T1000 (cell line): ENCODE results near the gene PDE4C.

Experiments used
- DNase-seq: peaks from one replicate; lab custom pipeline; 2025; ENCODE audit warnings: mixed read lengths; lab: John Stamatoyannopoulos, UW

Gene PDE4C

DNA sequence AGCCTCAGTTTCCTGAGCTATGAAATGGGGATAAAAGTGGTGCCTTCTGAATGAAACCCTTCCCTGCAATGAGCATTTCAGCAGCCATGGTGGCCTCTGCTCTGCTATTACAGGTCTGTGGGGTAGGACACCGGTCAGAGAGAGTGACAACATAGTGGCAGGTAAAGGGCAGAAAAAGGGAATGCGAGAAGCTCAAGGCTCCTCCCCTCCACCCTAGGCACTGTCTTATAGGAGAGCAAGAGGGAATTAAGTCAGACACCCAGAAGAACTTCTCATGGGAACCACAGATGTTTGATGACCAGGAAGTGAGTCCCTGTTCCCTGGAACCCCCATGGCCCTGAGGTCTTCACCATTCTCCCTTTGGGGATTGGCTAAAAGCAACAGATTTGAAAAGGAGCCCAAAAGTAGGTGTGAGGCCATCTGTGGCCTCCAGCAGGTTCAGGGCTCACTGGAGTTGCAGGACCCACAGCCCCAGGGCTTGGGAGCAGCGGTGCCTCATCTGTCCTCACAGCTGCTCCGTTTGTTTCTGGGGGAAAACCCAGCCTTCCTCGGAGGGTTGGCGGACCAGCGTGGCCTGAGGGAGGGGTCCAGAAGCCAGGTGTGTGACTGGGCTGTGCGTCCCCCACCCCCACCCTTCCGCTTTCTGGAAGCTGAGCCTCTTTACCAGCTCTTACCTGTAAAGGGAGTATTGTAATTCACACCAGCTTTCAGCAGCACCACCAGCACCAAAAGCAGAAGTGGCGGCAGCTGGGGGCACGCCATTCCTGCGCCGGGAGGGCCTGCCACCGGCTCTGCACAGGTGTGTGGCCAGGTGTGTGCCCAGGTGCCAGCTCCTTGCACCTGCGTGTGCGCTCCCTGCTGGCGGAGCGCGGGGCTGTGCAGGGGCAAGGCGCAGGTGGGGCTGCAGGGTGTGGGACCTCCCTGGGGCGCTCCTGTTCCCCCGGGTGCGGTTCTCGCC, 28.6 kb upstream of the PDE4C start:
- no peak for DNase-seq

DNA sequence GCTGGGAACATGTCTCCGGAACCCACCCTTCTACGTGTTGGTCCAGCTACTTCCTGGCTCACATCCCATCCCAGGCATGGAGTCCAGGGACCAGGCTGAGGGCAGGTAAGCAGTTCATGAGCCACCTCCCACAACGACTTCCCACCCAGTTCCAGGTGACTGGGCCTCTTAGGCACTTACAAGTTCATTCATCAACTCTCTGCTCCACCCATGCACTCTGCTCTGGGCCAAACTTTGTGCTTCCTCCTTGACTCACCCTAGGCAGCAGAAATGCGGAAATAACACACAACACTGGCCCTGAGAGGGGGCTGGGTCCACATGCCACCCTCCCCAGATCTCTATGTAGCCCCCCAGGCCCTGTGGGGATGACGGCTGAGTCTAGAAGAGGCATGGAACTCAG, 27.5 kb upstream of the PDE4C start:
- DNase-seq = no peak

DNA sequence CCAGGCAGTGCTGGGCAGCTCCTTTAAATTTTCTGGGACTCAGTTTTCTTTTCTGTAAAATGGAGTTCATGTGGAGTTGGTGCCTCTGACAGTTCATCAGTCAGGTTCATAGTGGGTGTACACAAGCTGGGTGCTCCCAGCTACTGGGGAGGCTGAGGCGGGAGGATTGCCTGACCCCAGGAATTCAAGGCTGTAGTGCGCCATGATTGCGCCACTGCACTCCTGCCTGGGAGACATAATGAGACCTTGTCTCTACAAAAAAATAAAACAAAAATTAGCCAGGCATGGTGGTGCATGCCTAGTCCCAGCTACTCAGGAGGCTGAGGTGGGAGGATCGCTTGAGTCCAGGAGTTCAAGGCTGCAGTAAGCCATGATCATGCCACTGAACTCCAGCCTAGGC, 26.9 kb upstream of the PDE4C start:
- DNase-seq = no peak

DNA sequence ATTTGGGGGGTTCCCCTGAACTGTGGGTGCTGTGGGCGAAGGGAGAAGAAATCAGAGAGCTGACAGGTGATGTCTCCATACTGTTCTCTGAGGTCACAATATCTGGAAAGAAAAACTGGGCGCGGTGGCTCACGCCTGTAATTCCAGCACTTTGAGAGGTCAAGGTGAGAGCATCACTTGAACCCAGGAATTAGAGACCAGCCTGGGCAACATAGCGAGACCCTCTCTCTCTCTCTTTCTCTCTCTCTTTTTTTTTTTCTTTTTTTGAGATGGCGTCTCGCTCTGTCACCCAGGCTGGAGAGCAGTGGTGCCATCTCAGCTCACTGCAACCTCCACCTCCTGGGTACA, 26.1 kb upstream of the PDE4C start:
- no peak for DNase-seq

DNA sequence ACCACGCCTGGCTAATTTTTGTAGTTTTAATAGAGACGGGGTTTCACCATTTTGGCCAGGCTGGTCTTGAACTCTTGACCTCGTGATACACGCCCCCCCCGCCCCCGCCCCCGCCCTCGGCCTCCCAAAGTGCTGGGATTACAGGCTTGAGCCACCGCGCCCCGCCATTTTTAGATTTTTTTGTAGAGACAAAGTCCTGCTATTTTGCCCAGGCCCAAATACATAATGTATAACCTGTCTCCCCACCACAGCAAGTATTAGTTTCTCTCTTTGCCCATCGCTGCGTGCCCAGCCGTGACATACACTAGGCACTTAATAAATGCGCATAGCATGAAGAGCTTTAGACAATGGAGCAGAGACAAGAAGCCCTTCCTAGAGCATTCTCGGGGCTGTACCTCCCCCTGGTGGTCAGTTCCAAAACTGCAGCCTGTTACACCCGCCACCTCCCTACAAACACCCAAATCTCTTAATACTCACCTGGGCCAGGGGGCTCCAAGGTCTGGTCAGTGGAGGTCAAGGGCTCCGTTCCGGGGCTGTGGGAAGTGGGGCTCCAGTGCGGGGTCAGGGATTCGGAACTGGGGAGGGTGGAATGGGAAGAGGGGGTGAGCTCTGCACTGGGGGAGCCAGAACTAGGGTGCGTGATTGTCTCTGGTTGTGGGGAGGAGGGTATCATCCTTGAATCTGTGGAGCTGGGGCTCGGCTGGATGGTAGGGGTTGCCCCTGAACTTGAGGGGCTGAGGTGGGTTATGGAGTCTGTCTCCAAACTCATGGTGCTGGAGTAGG, 25.5 kb upstream of the PDE4C start:
- DNase-seq = peak; percentile 44

DNA sequence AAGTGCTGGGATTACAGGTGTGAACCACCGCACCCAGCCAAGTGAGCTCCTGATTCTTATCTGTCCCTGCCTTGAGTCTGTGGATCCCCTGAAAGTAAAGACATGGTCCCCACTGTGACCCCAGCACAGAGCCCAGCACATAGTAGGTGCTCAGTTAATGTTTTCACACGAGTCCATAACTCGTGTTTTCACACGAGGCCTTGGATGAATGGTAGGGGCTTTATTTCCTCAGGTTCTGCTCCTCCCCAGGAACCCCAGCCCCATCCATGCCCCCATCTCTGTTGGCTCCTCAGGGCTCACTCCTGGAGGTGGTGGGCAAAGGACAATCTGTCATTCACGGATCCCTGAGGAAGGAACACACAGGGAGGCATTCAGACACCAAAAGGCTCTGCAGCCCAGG, 23.6 kb upstream of the PDE4C start:
- no peak for DNase-seq

DNA sequence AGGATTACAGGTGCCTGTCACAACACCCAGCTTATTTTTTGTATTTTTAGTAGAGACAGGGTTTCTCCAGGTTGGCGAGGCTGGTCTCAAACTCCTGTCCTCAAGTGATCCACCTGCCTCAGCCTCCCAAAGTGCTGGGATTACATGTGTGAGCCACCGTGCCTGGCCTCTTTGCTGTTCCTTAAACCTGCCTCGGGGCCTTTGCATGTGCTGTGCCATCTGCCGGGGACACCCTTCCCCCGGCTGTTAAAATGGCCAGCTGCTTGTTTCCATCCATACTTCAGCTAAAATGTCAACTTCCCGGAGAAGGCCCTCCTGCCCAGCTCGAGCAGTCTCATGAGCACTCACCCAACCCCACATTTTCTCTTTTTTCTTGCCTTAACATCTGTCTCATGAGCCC, 19.1 kb upstream of the PDE4C start:
- DNase-seq = no peak

DNA sequence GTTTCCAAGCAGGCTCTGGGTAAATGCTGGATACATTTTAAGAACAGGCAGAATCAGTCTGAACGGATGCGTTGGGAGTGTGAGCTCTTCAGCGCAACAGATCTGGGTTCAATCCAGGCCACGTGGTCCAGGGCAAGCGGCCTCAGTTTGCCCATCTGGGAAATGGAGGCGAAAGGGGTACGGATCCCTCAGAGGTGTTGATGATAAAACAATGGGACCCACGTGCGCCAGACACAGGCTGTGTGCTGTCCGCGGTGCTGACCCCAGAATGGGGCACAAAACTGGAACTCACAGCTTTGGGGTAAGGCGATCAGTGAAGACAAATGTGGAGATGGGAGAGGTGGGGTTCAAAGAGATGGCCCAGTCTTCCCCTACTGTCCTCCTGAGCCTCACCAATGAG, 13.1 kb upstream of the PDE4C start:
- DNase-seq = no peak

DNA sequence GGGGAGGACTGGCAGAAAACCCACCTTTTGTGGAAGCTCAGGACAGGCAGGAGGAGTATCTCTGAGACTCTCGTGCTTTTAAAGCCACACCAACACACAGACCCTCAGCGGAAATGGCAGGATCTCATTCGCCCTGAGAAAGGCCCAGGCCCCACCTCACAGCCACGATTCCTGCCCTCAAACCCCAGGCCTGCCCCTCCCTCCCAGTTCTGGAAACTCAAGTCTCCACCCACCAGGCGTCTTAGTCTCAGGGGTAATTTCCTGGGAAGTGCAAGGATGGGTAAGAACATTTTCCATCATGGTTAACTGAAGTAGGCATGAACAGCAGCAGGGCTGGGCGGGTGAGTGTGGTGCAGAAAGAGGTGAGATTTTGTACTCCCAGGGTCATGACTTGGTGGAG, 8.0 kb upstream of the PDE4C start:
- no peak for DNase-seq

DNA sequence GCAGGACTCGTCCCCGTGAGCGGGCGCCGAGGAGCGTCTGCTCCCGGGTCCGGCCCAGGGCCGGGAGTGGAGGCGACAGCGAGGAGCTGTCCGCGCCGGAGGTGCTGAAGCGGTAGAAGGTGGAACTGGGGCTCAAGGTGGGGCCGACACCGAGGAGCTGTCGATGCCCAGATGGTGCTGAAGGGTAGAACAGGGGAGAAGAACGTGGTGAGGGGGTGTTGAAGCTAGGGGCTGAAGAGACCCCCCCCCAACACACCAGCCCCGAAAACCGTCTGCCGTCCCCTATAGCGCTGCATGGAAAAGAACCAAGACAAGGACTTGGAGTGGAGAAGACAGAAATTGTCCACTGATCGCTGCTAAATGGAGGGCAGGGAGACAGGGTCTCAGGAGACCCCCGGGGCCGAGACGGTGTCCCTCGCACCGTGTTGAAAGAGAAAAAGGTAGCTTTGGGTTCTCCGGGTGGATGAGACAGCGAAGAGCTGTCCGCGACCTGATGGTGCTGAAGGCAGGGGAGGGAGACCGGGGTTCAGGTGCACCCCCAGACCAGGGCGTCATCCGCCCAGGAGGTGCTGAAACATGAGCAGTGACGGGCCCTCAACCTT, 7.1 kb upstream of the PDE4C start:
- peak; percentile 53 for DNase-seq

DNA sequence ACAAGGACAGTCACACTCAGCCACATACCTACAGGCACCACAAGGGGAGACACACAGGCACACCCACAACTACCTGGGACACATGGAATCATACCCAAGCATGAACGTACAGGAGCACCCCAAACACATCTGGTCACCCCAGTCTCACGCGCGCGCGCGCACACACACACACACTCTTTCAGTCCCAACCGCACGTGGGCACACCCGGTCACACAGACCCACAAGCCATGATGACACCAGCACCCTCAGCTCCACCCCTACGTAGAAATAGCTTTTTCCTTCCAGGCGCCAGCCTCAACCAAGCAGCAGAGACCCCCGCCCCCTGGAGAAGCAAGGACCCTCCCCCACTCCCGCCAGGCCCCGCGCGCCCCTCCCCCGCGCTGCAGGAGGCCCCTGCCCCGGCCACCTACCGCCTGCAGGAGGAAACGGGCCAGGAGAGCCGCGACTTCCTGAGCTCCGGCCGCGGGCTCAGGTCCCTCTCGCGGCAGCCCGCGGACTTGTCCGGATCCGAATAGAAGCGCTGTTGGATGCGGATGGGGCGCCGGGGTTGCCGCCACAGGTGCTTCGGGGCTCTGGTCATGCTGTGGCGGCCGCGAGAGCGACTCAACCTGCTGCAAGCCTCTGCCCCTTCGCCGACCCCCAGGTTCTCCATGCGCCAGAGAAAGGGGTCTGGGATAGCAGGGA, 6.4 kb upstream of the PDE4C start:
- no peak for DNase-seq

DNA sequence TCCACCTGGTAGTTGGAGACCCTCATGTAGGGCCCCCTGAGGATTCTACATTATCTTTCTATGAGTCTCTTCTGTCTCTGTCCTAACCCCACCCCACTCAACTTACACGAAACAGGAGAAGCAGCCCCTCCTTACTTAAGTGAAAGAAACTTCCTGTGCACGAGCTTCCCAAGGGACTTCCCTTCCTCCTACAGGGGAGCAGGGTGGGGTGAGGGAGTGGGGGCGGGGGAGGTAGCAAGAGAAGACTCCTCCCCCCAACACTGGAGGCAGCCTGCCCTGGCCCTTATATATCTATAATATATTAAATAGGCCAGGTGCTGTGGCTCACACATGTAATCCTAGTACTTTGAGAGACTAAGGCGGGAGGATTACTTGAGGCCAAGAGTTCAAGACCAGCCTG, 5.5 kb upstream of the PDE4C start:
- no peak for DNase-seq

DNA sequence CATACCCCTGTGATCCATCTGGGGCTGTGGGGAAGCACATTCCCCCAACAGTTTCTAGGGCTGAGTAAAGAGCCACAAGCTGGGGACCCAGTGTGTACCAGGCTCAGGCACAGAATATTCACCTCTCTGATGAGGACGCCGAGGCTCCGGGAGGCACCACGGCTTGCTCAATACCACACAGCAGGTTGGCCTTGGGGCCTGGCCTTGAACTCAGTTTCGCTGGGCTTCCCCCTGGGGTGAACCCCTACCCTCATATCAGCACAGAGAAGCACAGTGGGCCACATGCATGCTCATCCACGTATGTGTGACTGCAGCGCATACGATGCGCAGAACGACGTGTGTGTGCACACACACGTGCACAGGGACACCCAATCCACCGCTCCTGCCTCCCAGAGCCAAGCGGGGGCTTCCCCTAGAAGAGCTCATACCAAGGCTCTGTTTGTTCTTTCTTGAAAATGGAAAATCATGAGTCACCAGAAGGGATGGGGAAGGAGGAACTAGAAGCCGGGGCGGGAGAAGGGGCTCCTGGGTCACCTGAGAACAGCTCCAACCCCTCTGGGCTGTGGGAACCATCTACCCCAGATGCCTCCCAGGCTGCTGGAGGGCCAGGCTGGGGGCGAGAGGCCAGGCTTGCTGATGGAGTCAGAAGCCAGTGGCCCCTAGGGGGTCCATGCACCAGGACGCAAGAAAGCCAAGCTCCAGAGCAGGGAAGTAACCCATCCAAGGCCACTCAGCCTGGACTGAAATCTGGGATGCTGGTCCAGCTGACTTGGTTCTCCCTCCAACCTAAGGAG, 4.9 kb upstream of the PDE4C start:
- no peak for DNase-seq

DNA sequence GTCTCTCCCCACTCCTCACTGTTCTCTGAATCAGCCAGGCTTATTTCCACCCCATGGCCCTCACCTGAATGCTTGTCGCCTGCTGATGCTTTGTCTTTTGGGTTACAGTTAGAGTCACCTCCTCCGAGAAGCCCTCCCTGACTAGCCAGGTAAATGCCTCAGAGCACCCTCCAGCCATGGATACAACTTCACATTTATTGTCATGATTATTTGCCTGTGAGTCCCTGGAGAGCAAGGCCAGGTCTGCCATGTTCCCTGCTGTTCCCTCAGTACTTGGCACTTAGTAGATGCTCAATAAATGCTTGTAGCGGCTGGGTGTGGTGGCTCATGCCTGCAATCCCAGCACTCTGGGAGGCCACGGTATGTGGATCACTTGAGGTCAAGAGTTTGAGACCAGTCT, 3.7 kb upstream of the PDE4C start:
- DNase-seq = no peak

DNA sequence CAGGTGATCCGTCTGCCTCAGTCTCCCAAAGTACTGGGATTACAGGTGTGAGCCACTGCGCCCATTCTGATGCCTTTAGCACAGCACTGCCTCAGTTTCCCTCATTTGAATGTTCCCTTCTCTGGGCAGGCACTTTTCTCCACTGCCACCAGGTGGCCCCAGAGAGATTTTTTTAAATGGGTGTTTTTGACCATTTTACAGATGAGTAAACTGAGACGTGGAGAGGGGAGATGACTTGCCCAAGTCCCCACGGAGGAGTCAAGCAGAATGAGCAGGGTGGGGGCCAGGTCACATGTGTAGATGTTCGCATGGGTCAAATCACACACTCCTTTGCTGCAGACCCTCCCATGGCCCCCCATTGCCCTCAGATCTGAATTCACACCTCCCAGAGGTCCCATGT, 3.2 kb upstream of the PDE4C start:
- DNase-seq = no peak

DNA sequence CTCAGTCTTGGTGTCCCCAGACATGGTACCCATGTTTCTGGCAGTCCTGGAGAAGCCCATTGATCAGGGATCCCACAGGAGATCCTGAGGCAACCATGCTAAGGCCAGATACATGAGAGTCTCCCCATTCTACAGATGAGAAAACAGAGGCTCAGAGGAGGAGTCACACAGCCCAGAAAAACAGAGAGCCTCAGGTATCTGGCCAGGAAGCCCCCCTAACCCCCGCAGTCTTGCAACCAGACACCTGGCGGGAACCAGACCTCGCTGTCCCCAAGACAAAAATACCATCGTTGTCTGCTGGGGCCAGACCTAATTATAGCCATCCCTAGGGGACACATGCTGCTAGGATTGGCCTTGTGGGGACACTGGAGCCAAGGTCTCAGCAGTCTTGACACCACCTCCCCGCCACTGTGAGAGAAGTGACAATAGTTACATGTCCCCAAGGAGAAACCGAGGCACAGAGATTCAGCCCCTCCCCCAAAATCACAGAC, 1.6 kb upstream of the PDE4C start:
- DNase-seq = no peak

DNA sequence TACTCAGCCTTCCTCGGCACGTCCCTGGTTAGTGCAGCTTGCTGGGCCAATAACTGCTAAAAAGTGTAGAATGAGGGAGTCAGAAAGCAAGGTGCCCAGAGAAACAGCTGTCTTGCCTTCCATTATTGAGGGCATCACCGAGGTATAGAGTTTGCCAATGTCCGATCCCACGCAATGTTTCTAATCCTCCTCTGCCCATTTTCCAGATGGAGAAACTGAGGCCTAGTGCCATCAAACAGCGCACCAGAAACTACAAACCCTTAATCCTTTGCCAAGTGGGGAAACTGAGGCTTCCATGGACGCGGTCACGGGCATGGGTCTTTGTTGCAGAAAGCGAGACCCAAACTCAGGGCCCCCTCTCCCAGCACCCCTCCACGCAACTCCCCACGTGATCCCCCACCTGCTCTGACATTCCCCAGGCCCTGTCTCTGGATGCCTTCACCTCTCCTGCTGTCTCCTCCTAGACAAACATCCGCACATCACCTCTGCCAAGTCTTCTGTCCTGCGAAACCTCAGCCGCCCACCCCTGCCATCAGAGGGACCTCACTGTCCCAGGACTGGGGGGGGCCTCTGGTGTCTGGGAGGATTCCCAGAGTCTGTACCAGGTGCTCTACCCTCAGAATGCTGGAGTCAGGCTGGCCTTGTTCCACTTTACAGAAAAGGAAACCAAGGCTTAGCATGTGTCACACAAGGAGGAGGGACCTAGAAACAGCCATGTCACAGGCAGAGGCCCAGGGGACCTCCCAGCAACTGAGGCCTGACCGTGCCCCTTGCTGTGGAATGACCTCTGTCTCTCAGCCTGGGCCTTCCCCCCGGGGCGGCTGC, 930 bp upstream of the PDE4C start:
- DNase-seq = no peak

DNA sequence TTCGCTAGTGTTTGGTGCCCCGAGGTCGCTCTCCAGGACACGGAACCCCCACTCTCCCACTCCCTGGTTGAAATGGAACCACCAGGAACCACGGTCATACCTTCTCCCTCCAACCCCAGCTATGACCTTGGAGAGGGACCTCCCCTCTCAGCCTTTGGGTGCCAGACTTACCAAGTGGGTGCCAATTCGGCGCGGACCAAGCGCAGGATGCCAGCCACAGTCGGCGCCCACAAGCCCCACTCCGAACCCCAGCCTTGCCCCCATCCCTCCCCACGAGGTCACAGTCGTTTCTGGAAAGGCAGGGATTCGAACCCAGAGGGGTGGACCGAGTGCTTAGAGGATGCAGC, 910 bp downstream of the PDE4C start:
- DNase-seq = no peak

DNA sequence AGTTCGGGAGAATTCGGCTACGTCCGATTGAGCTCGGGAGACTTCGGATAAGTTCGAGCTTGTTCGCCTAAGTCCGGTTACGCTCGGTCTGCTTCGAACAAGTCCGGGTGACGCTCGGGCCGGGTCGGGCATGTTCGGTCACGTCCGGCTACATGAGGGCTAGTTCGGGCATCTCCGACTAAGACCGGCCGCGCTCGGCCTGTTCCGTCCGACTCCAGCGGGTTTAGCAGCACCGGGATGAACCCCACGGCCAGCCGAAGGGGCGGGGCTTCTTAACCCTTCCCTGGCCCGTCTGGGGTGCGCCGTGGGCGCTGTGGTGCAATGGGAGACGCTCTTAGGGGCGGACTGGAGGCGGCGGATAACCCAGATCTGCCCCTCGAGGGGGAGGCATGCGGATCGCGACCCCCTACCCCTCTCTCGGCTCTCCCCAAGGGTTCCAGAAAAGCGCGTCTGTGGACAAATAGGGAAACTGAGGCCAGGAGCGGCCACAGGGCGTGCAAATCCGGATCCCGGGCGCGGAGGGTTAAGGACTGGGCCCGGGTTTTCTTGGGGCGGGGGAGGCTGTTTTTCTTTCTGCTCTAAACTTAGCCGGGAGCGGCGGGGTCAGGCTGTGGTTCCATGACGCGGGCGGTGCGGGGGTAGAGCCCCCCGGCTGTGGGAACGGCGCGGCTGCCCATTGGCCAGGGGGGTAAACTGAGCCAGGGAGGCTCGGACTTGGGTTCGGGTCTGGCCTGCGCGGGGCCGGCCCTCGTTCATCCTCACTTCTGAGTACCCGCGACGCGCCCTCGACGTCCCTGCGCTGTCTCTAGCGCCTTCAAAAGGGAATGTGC, 1.5 kb downstream of the PDE4C start:
- peak; percentile 96 for DNase-seq
